Neural cell (in vitro differentiated cells): ENCODE measurements around the gene BRSK2.

Source experiments
- CTCF ChIP-seq: fragments of 450-650 bp; IDR thresholded peaks from 2 replicates; pipeline ENCODE4 v1.5.1; 2014; ENCODE audit warnings: antibody characterized with exemption, mild to moderate bottlenecking, moderate library complexity; ENCODE audit not compliant: poor library complexity, severe bottlenecking
- POLR2AphosphoS5 ChIP-seq: IDR thresholded peaks from 2 replicates; pipeline ENCODE4 v1.6.1; 2012
- TAF1 ChIP-seq: IDR thresholded peaks from 2 replicates; pipeline ENCODE4 v1.6.1; 2012; ENCODE audit warnings: low read depth

- TF ChIP-seq CTCF (no peak), TAF1 (no peak), POLR2AphosphoS5 (no peak)
Observed at GRCh38 chr11:1450949-1451710, 61.4 kb downstream of the BRSK2 start.
